SU-DHL-6 (cell line): Measurements from ENCODE around the gene SKAP2.

Experiments used
- CTCF ChIP-seq: fragments of 200-600 bp; sonication (generic); IDR thresholded peaks from one replicate; pipeline ENCODE4 v1.5.1; 2017; ENCODE audit warnings: antibody characterized with exemption, mild to moderate bottlenecking, low read length, moderate library complexity; ENCODE audit not compliant: insufficient read depth, poor library complexity, severe bottlenecking
- EZH2phosphoT487 ChIP-seq: fragments of 200-600 bp; sonication (generic), shearing (Covaris generic); conservative IDR thresholded peaks from 2 replicates; pipeline ENCODE4 v1.6.1; 2018; ENCODE audit warnings: mild to moderate bottlenecking, antibody characterized with exemption, low read length, moderate library complexity, mixed read lengths

DNA sequence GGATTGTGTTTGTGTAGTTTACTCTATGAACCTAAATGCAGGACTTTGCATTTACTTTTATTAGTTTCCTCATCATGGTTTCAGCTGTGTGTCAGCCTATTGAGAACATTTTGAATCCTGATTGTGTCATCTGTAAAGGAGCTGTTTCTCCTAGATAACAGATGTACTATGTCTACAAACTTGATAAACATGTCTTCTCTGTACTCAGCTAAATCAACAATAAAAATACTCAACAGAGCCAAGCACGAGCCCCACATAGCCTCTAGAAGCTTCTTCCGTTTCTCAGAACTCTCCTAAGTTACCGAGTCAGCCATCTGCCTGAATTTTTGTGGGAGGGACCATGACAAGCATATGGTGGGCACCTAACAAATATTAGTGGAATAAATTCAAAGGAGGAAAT, 234.7 kb downstream of the SKAP2 start:
- TF ChIP-seq CTCF (no peak), EZH2phosphoT487 (no peak)
